Choroid plexus epithelial cell (primary cell): ENCODE data around the gene NKD1.

Experiments used
- DNase-seq: peaks from one replicate; pipeline ENCODE4 v3.0.0-alpha.2; 2010; ENCODE audit warnings: low read depth
- H3K4me3 ChIP-seq: 2 replicates; pipeline ENCODE4 v1.5.1; 2011; ENCODE audit warnings: low read depth, mild to moderate bottlenecking, control low read depth, low read length, moderate library complexity
- CTCF ChIP-seq: conservative IDR thresholded peaks from 2 replicates; pipeline ENCODE4 v1.5.1; 2011; ENCODE audit warnings: low read depth, mild to moderate bottlenecking, control low read depth, inconsistent platforms, low read length, moderate library complexity

Gene NKD1

GRCh38 chr16:50606431-50607050 lies 58.3 kb downstream of the NKD1 start:
- DNase-seq, result no peak
- H3K4me3 ChIP-seq, result no peak overlapping the region
- no peak for TF ChIP-seq CTCF

GRCh38 chr16:50607051-50607431 lies 58.8 kb downstream of the NKD1 start:
- TF ChIP-seq CTCF, result no peak
- DNase-seq, result no peak

GRCh38 chr16:50607447-50607846 lies 59.3 kb downstream of the NKD1 start:
- no peak for TF ChIP-seq CTCF
- no peak for DNase-seq
- H3K4me3 ChIP-seq, result no peak overlapping the region

More at GRCh38 chr16:50607051-50607431, 58.8 kb downstream of the NKD1 start:
- no peak overlapping the region for H3K4me3 ChIP-seq

DNA sequence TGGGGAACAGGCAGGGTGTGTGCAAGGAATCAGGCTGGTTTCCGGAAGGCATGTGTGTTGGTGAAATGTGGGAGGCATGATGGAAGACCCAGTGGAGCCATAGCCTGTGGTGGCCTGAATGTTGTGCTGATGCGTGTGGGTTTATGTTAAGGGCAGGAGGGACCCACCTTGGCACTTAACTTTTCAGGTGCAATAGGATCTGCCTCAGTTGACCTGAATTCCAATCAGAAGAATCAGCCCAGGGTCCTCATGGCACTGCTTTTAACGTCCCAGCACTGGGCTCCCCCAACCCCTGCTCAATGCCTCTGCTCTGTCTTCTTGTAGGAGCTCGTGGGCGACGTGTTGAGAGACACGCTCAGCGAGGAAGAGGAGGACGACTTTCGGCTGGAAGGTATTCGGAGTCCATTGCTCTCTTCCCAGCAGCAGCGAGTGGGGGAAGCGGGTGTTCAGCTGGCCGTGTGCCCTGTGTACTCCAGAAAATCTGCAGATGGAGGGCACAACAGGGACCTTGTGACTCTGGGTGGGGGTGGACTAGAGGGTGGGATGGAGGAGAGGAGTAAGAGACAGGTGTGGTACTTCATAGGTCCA lies 59.9 kb downstream of the NKD1 start:
- no peak for DNase-seq
- no peak overlapping the region for H3K4me3 ChIP-seq
- TF ChIP-seq CTCF, result no peak

DNA sequence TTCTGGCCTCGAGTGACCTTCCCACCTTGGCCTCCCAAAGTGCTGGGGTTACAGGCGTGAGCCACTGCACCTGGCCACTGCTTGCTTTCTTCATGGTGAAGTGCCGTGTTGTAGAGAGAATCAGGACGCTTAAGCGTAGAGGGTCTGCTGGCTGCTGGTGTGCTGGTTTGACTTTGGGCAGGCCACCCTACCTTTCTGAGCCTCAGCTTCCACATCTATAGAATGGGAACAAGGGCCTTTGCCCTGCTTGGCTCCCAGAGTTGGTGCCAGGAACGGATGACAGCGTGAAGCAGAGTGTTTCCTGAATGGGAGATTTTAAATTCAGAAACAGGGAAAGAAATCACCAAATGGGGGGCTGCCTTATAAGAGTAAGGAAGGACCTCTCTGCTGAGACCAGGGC lies 60.9 kb downstream of the NKD1 start:
- DNase-seq, result no peak
- TF ChIP-seq CTCF, result no peak
- H3K4me3 ChIP-seq, result no peak overlapping the region

DNA sequence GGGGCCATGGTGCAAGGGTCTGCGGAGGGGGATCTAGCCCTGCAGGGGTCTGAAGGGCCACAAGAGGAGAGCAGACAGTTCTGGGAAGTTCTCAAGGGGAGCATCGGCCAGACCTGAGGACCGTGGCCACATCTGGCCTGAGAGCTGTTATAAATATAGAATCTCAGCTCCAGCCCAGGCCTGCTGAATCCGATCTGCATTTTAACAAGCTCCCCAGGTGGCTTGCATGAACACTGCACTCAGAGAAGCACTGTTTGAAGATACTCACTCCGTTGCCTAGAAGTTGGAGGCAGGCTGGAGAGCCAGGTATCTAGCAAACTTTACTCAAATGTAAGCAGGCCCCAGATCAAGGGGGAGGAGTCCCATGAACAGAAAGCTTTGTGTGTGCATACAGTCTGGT lies 61.3 kb downstream of the NKD1 start:
- no peak for TF ChIP-seq CTCF
- peak; percentile 12 for DNase-seq
- H3K4me3 ChIP-seq, result no peak overlapping the region
